22Rv1 (cell line): ENCODE data around the gene NR1D2.

Experiments
- ZFX ChIP-seq: fragments of 450-650 bp; IDR thresholded peaks from 2 replicates; pipeline ENCODE4 v1.6.1; 2017; ENCODE audit warnings: antibody characterized with exemption, borderline replicate concordance
- TF ChIP-seq, protein P1 (sequence below): fragments of 450-650 bp; IDR thresholded peaks from 2 replicates; pipeline ENCODE4 v1.5.1; 2017; ENCODE audit warnings: mild to moderate bottlenecking

DNA sequence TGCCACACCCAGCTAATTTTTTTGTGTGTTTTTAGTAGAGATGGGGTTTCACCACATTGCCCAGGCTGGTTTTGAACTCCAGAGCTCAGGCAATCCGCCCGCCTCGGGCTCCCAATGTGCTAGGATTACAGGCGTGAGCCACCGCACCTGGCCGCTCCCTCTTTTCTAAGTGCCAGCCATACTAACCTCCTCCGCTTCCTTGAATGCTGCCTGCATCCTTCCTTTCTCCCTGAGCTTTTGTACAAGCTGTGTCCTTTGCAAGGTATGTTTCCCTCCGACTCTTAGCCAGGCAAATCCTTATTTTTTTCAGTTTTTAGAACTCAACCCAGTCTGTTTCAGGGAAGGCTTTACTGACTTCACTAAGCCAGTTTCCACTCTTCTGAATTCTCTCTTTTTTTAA, 60.6 kb downstream of the NR1D2 start:
- TF ChIP-seq, protein P1, sequence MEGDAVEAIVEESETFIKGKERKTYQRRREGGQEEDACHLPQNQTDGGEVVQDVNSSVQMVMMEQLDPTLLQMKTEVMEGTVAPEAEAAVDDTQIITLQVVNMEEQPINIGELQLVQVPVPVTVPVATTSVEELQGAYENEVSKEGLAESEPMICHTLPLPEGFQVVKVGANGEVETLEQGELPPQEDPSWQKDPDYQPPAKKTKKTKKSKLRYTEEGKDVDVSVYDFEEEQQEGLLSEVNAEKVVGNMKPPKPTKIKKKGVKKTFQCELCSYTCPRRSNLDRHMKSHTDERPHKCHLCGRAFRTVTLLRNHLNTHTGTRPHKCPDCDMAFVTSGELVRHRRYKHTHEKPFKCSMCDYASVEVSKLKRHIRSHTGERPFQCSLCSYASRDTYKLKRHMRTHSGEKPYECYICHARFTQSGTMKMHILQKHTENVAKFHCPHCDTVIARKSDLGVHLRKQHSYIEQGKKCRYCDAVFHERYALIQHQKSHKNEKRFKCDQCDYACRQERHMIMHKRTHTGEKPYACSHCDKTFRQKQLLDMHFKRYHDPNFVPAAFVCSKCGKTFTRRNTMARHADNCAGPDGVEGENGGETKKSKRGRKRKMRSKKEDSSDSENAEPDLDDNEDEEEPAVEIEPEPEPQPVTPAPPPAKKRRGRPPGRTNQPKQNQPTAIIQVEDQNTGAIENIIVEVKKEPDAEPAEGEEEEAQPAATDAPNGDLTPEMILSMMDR = no peak
- TF ChIP-seq ZFX = no peak
